H1 (cell line): ENCODE data around the gene NEURL1. TPM values are rescaled to one million over a fixed set of nuclear protein-coding genes. Genes with fewer than 3 reads are reported as not detected.

ENCODE experiments used
- CTCF ChIA-PET: fragments of 300-600 bp; sonication (Branson Sonifier 250); formaldehyde crosslinking; loops from one replicate; lab custom pipeline; 2021; ENCODE audit not compliant: partially characterized antibody; lab: Charles Lee
- POLR2A ChIA-PET: fragments of 300-600 bp; sonication (Branson Sonifier 250); formaldehyde crosslinking; loops from one replicate; lab custom pipeline; 2021; ENCODE audit warnings: inconsistent platforms; ENCODE audit not compliant: partially characterized antibody; lab: Charles Lee
- DNase-seq, 2 experiments: peaks; one replicate each; pipeline versions ENCODE4 v3.0.0 to v3.0.0-alpha.2; 2010 to 2022; ENCODE audit warnings: low spot score in 2 of 2, low read depth in 1 of 2, mixed read lengths in 1 of 2
- FAIRE-seq: peaks from 2 replicates; lab custom pipeline; 2011; peaks lifted over from hg19 to GRCh38; lab: Jason Lieb, UNC
- H2AFZ ChIP-seq: 2 replicates; pipeline ENCODE4 v1.8.1; 2012; ENCODE audit warnings: low read length, inconsistent platforms
- H2AK5ac ChIP-seq: 2 replicates; pipeline ENCODE4 v1.6.1; 2013; ENCODE audit warnings: low read depth, low read length
- H2BK120ac ChIP-seq: replicated peaks from 2 replicates; pipeline ENCODE3; 2013; ENCODE audit warnings: low read depth, low read length, inconsistent platforms
- H2BK12ac ChIP-seq: 2 replicates; pipeline ENCODE4 v1.6.1; 2013; ENCODE audit warnings: low read depth, low read length
- H2BK15ac ChIP-seq: 2 replicates; pipeline ENCODE4 v1.6.1; 2013; ENCODE audit warnings: low read length
- H2BK20ac ChIP-seq: 2 replicates; pipeline ENCODE4 v1.6.1; 2013; ENCODE audit warnings: low read length
- H2BK5ac ChIP-seq: 2 replicates; pipeline ENCODE4 v1.6.1; 2013; ENCODE audit warnings: low read depth, low read length
- H3K14ac ChIP-seq: 2 replicates; pipeline ENCODE4 v1.6.1; 2013; ENCODE audit warnings: inconsistent platforms; ENCODE audit not compliant: insufficient read length
- H3K18ac ChIP-seq: 2 replicates; pipeline ENCODE4 v1.6.1; 2013; ENCODE audit warnings: low read length; ENCODE audit errors: extremely low read depth
- H3K23ac ChIP-seq: 2 replicates; pipeline ENCODE4 v1.6.1; 2013; ENCODE audit warnings: inconsistent platforms; ENCODE audit not compliant: insufficient read length
- H3K23me2 ChIP-seq: 2 replicates; pipeline ENCODE4 v1.6.1; 2013; ENCODE audit warnings: low read depth, low read length
- H3K27ac ChIP-seq: 2 replicates; pipeline ENCODE4 v1.6.1; 2011; ENCODE audit warnings: low read depth, low read length, inconsistent platforms
- H3K27me3 ChIP-seq, 4 experiments: replicated peaks in 1 of 4; 1 replicate in 1 of 4; 2 replicates in 3 of 4; pipeline versions ENCODE4 v1.6.1 to v1.8.1; 2011 to 2013; ENCODE audit warnings: low read length in 3 of 4, mild to moderate bottlenecking in 3 of 4, inconsistent platforms in 2 of 4, mixed read lengths in 2 of 4, moderate library complexity in 1 of 4; ENCODE audit not compliant: control insufficient read depth in 3 of 4, insufficient read depth in 3 of 4; ENCODE audit errors: extremely low read depth in 1 of 4
- H3K36me3 ChIP-seq, 4 experiments: 2 replicates each; pipeline versions ENCODE4 v1.6.1 to v1.8.1; 2011 to 2013; ENCODE audit warnings: mild to moderate bottlenecking in 4 of 4, low read length in 3 of 4, moderate library complexity in 2 of 4, control low read depth in 1 of 4, inconsistent platforms in 1 of 4; ENCODE audit not compliant: insufficient read depth in 4 of 4, control insufficient read depth in 2 of 4
- H3K4ac ChIP-seq: replicated peaks from 2 replicates; pipeline ENCODE3; 2013; ENCODE audit warnings: low read length, low read depth, mixed read lengths, inconsistent platforms; ENCODE audit not compliant: insufficient read length
- H3K4me1 ChIP-seq, 4 experiments: replicated peaks in 1 of 4; 1 replicate in 1 of 4; 2 replicates in 3 of 4; pipeline versions ENCODE4 v1.6.1 to v1.8.1; 2011 to 2013; ENCODE audit warnings: low read length in 3 of 4, inconsistent platforms in 2 of 4, mixed read lengths in 1 of 4; ENCODE audit not compliant: insufficient read depth in 4 of 4, control insufficient read depth in 3 of 4
- H3K4me2 ChIP-seq, 2 experiments: 2 replicates each; pipeline versions ENCODE4 v1.6.1 to v1.8.1; 2011 to 2013; ENCODE audit warnings: low read depth in 2 of 2, low read length in 2 of 2, control low read depth in 1 of 2, inconsistent platforms in 1 of 2, mild to moderate bottlenecking in 1 of 2; ENCODE audit not compliant: insufficient read depth in 1 of 2
- H3K4me3 ChIP-seq, 4 experiments: fragments of 200-600, 300-600 bp in 1 of 4; sonication (generic), shearing (Covaris generic), sonication (Bioruptor Twin) in 1 of 4; 2 replicates each; pipeline versions ENCODE4 v1.5.1 to v1.8.1; 2011 to 2016; ENCODE audit warnings: low read length in 4 of 4, low read depth in 3 of 4, control low read depth in 2 of 4, inconsistent platforms in 2 of 4, mild to moderate bottlenecking in 2 of 4, mixed read lengths in 1 of 4, moderate library complexity in 1 of 4; ENCODE audit not compliant: insufficient read depth in 2 of 4; ENCODE audit errors: extremely low read depth in 1 of 4
- H3K56ac ChIP-seq: replicated peaks from 2 replicates; pipeline ENCODE3; 2013; ENCODE audit warnings: low read depth, mild to moderate bottlenecking, mixed read lengths, low read length, inconsistent platforms; ENCODE audit not compliant: insufficient read length
- H3K79me1 ChIP-seq: 2 replicates; pipeline ENCODE4 v1.6.1; 2013; ENCODE audit warnings: low read depth, low read length, control low read depth
- H3K79me2 ChIP-seq, 2 experiments: 2 replicates each; pipeline versions ENCODE4 v1.6.1 to v1.8.1; 2012 to 2013; ENCODE audit warnings: low read length in 2 of 2, mild to moderate bottlenecking in 2 of 2, inconsistent platforms in 1 of 2; ENCODE audit not compliant: insufficient read depth in 2 of 2, control insufficient read depth in 1 of 2
- H3K9ac ChIP-seq, 4 experiments: replicated peaks in 1 of 4; 1 replicate in 1 of 4; 2 replicates in 3 of 4; pipeline versions ENCODE4 v1.6.1 to v1.8.1; 2011 to 2013; ENCODE audit warnings: low read depth in 3 of 4, low read length in 3 of 4, control low read depth in 2 of 4, mild to moderate bottlenecking in 2 of 4, moderate library complexity in 2 of 4, inconsistent platforms in 1 of 4; ENCODE audit errors: extremely low read depth in 1 of 4
- H3K9me3 ChIP-seq, 2 experiments: 2 replicates each; pipeline versions ENCODE4 v1.6.1 to v1.8.1; 2012 to 2013; ENCODE audit warnings: mild to moderate bottlenecking in 2 of 2, moderate library complexity in 2 of 2, control low read depth in 1 of 2, inconsistent platforms in 1 of 2, low read depth in 1 of 2, low read length in 1 of 2, mixed read lengths in 1 of 2; ENCODE audit not compliant: insufficient read depth in 2 of 2
- H4K20me1 ChIP-seq, 2 experiments: replicated peaks in 1 of 2; 2 replicates each; pipeline versions ENCODE3 to v1.8.1; 2011 to 2013; ENCODE audit warnings: inconsistent platforms in 2 of 2, low read length in 2 of 2, mild to moderate bottlenecking in 1 of 2; ENCODE audit not compliant: insufficient read depth in 2 of 2, control insufficient read depth in 1 of 2
- H4K5ac ChIP-seq: 2 replicates; pipeline ENCODE4 v1.6.1; 2013; ENCODE audit warnings: low read length, low read depth, mixed read lengths, inconsistent platforms; ENCODE audit not compliant: insufficient read length
- H4K8ac ChIP-seq: 2 replicates; pipeline ENCODE4 v1.8.0; 2013; ENCODE audit warnings: mild to moderate bottlenecking, moderate library complexity, low read length, inconsistent platforms; ENCODE audit not compliant: insufficient read depth; ENCODE audit errors: extremely low read depth
- H4K91ac ChIP-seq: replicated peaks from 2 replicates; pipeline ENCODE3; 2013; ENCODE audit warnings: low read length, mixed read lengths, inconsistent platforms; ENCODE audit not compliant: insufficient read length
- ATF2 ChIP-seq: IDR thresholded peaks from 2 replicates; pipeline ENCODE4 v1.6.1; 2012; ENCODE audit warnings: low read length, inconsistent platforms
- FOSL1 ChIP-seq: IDR thresholded peaks from 2 replicates; pipeline ENCODE4 v1.6.1; 2011; ENCODE audit warnings: mild to moderate bottlenecking, low read depth, low read length, moderate library complexity; ENCODE audit not compliant: insufficient read depth
- POLR2A ChIP-seq, 2 experiments: IDR thresholded peaks; 1 replicate in 1 of 2; 2 replicates in 1 of 2; pipeline ENCODE4 v1.6.1; 2011; ENCODE audit warnings: low read depth in 2 of 2, low read length in 2 of 2, mild to moderate bottlenecking in 2 of 2; ENCODE audit errors: control extremely low read depth in 1 of 2
- POLR2AphosphoS5 ChIP-seq: IDR thresholded peaks from 2 replicates; pipeline ENCODE4 v1.6.1; 2011; ENCODE audit warnings: low read depth, low read length
- TBP ChIP-seq: IDR thresholded peaks from 2 replicates; pipeline ENCODE4 v1.6.1; 2011; ENCODE audit warnings: low read depth, low read length, improper control_type of control experiment
- WGBS, 2 experiments: shearing (Covaris generic) in 1 of 2; methylation state at CpG; one replicate each; pipeline versions ENCODE4 v1.1.6 to v1.1.7; 2013 to 2015; ENCODE audit warnings: low lambda C conversion rate in 2 of 2, mixed read lengths in 2 of 2, inconsistent platforms in 1 of 2, low coverage in 1 of 2, missing lambda C conversion rate in 1 of 2; ENCODE audit not compliant: insufficient replicate concordance in 2 of 2, insufficient coverage in 1 of 2, insufficient read length in 1 of 2; ENCODE audit errors: extremely low coverage in 1 of 2, missing lambda C conversion rate in 1 of 2; 5-methylcytosine and 5-hydroxymethylcytosine counted together
- polyA plus RNA-seq, 7 experiments: library from polyadenylated mRNA; depleted of rRNA in 3 of 7; stranded (reverse) in 5 of 7; unstranded in 2 of 7; fragments of >200 nt in 5 of 7; fragments of 200-250 nt in 2 of 7; gene quantifications; 1 replicate in 5 of 7; 2 replicates in 1 of 7; 4 replicates in 1 of 7; pipeline versions ENCODE4 v1.2.1 to v1.2.3, GENCODE V29; 2011 to 2013; ENCODE audit warnings: missing spikeins in 2 of 7, mixed read lengths in 2 of 7
- total RNA-seq: library from RNA; stranded (reverse); fragmentation: NEBNext Ultra II Directional; extraction: Animal tissue kit (Norgen Biotek cat#: 25700); gene quantifications from 2 replicates; pipeline ENCODE4 v1.2.1, GENCODE V29; 2021

Gene NEURL1
- total and polyA plus RNA-seq, 2 of the 8 experiments (the other 6 are each of a cell fraction or from before 2014, with no cell fraction given): 0.54 to 0.58 TPM

- H3K27ac ChIP-seq: no peak overlapping the region
- TF ChIP-seq TBP (no peak), POLR2AphosphoS5 (no peak), POLR2A (IDR thresholded peaks at IDR 0.05; ENCODE audit: control extremely low read depth in 1 of 2, low read depth in 2 of 2, low read length in 2 of 2) (no peak), FOSL1 (no peak), ATF2 (no peak)
Measured at GRCh38 chr10:103502849-103503660, 9.6 kb downstream of the NEURL1 start.

More at GRCh38 chr10:103502849-103503660, 9.6 kb downstream of the NEURL1 start:
- ChIA-PET CTCF (interaction anchor here (0.8 to 5.4 kb wide), 8 partner anchors 12 to 96 kb away, joined by 3 to 37 read pairs (median 4); no protein-coding TSS in a partner anchor), POLR2A (no interaction called here)
- Histone ChIP-seq H4K20me1 (no peaks in the 10 kb centered on the region), H3K4me2 (no peak overlapping the region), H2BK20ac (no peak overlapping the region), H4K5ac (no peak overlapping the region), H4K8ac (no peak overlapping the region), H3K14ac (no peak overlapping the region), H3K4me3 (no peak overlapping the region), H2BK15ac (no peak overlapping the region), H3K9me3 (no peaks in the 10 kb centered on the region), H3K23me2 (no peaks in the 10 kb centered on the region), H3K56ac (no peak overlapping the region), H3K79me2 (no peaks in the 10 kb centered on the region), H2BK12ac (no peak overlapping the region), H3K79me1 (no peaks in the 10 kb centered on the region), H4K91ac (no peak overlapping the region), H3K36me3 (no peaks in the 10 kb centered on the region), H2BK120ac (no peak overlapping the region), H2BK5ac (no peak overlapping the region), H3K4me1 (no peaks in the 10 kb centered on the region; a peak in 2 of 7 replicates), H2AK5ac (no peak overlapping the region), H2AFZ (no peak overlapping the region), H3K9ac (no peak overlapping the region), H3K18ac (no peak overlapping the region), H3K4ac (no peak overlapping the region), H3K23ac (no peak overlapping the region), H3K27me3 (no peaks in the 10 kb centered on the region; a peak in 1 of 7 replicates)
- FAIRE-seq: no peak
- DNase-seq: no peak
- WGBS, 2 experiments: 85% methylated on average over 13 of the region's 13 CpGs; no CpG with 5 or more reads in 1 of the 2 experiments
